ENCODE measurements around the gene PAK1IP1. TPM values are rescaled to one million over a fixed set of nuclear protein-coding genes. Genes with fewer than 3 reads are reported as not detected.

Gene PAK1IP1
- total and polyA plus RNA-seq, 2 donors (not counting 3 experiments of a cell fraction or from before 2014, with no cell fraction given): 10.6 to 20.6 TPM

DNA sequence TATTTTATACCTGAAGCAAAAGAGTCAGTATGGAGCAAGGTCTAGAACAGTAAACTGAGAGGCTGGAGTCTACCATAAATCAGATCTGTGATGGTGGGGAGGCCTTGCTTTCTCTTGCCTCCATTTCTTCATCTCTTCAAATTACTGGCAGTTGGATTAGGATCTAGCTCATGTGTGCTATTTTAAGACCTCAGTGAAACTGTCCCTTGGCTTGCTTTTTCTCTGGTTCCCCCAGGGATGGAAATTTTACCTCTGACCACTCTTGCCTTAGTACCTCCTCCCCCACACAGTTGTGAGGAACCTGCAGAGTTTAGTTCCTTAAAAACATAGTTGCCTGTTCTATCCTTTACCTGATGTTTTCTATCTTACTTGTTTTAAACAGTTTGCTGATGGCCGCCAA lies 61.3 kb downstream of the PAK1IP1 start:
- dilution Hi-C loops (cut with MboI; ENCODE audit: extremely low pct_ligation_motif_present, low sequenced_read_pairs): no loop called here
- no peaks in the 10 kb centered on the region for H3K27me3 ChIP-seq (ENCODE audit: control insufficient read depth in 2 of 2, insufficient read depth in 2 of 2, low read length in 2 of 2)
- POLR2A ChIA-PET: no interaction called here
- peaks cover 10% of the 10 kb centered on the region for H3K79me2 ChIP-seq (ENCODE audit: control insufficient read depth, insufficient read depth, low read length)
- CTCF ChIA-PET: no interaction called here
- H3K4me2 ChIP-seq (ENCODE audit: insufficient read depth, low read length): no peak overlapping the region
- H4K20me1 ChIP-seq (replicated peaks; ENCODE audit: control insufficient read depth, extremely low read depth, insufficient read depth, low read length): no peaks in the 10 kb centered on the region
- H3K36me3 ChIP-seq (ENCODE audit: control insufficient read depth in 2 of 2, extremely low read depth in 1 of 2, insufficient read depth in 2 of 2, low read length in 2 of 2): no peaks in the 10 kb centered on the region
- H3K9me1 ChIP-seq (replicated peaks; ENCODE audit: control insufficient read depth, extremely low read depth, insufficient read depth, low read length): no peaks in the 10 kb centered on the region
- H2AFZ ChIP-seq (ENCODE audit: low read depth, low read length): no peak overlapping the region
- H3K27ac ChIP-seq (ENCODE audit: insufficient read depth, low read depth, low read length): no peak overlapping the region
- intact Hi-C loops (cut with micrococcal nuclease): no loop called here
- no peak overlapping the region for H3K9ac ChIP-seq (replicated peaks; ENCODE audit: extremely low read depth, insufficient read depth, low read length)
- H3K9me3 ChIP-seq (replicated peaks; ENCODE audit: control insufficient read depth, insufficient read depth, low read length): no peaks in the 10 kb centered on the region
- peaks cover 15% of the 10 kb centered on the region for H3K4me1 ChIP-seq (ENCODE audit: control insufficient read depth, extremely low read depth, insufficient read depth, low read length)
- TF ChIP-seq POLR2AphosphoS5 (IDR thresholded peaks at IDR 0.05; ENCODE audit: insufficient read depth, low read depth, low read length): no peak
- TF ChIP-seq, protein P1, sequence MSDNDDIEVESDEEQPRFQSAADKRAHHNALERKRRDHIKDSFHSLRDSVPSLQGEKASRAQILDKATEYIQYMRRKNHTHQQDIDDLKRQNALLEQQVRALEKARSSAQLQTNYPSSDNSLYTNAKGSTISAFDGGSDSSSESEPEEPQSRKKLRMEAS (IDR thresholded peaks at IDR 0.05; ENCODE audit: insufficient read depth, insufficient read length): no peak
- no peak for TF ChIP-seq EZH2 (IDR thresholded peaks at IDR 0.05; ENCODE audit: borderline replicate concordance, low read depth, low read length, severe bottlenecking)
- TF ChIP-seq FOS (IDR thresholded peaks at IDR 0.05; ENCODE audit: borderline replicate concordance, insufficient read depth, low read length): no peak
- TF ChIP-seq MYC (IDR thresholded peaks at IDR 0.05; ENCODE audit: low read depth, low read length): no peak
- no peak for TF ChIP-seq JUN (IDR thresholded peaks at IDR 0.05; ENCODE audit: borderline replicate concordance, insufficient read depth, insufficient read length, low read depth)
- TF ChIP-seq GATA2 (IDR thresholded peaks at IDR 0.05; ENCODE audit: insufficient read depth, insufficient read length, low read depth, low read length): no peak
- TF ChIP-seq POLR2A (IDR thresholded peaks at IDR 0.05; ENCODE audit: low read depth, low read length): no peak
- H3K4me3 ChIP-seq (replicated peaks in 1 of 3; ENCODE audit: insufficient read depth in 1 of 3, low read depth in 1 of 3, low read length in 3 of 3): no peak overlapping the region
- no TSS peak for BruUV-seq (replicated peaks)
- no peak for DNase-seq (ENCODE audit: low read depth, low spot score)
- no peak for FAIRE-seq

Small RNAs within 50 kb of the gene (small RNA-seq; reads per million reads assigned to genes)
- gene RF00019 (ENCODE audit: insufficient read depth, insufficient read length, low read depth, low replicate concordance): not detected
- not detected for gene RNA5SP203 (ENCODE audit: insufficient read depth, insufficient read length, low read depth, low replicate concordance)

Other genes with a start within 250 kb of the PAK1IP1 start
- gene GCNT2, start 173.6 kb upstream of the PAK1IP1 start, total RNA-seq: 10.9 and 11.4 TPM in 2 replicates
- 2.9 and 3.8 TPM in 2 replicates for gene GCNT2, start 173.6 kb upstream of the PAK1IP1 start, polyA plus RNA-seq
- not detected in 2 replicates for gene C6orf52, start 356 bp upstream of the PAK1IP1 start, total RNA-seq
- gene C6orf52, start 356 bp upstream of the PAK1IP1 start, polyA plus RNA-seq: 0.27 and 0.54 TPM in 2 replicates
- 68.0 and 89.3 TPM in 2 replicates for gene TMEM14C, start 28.1 kb downstream of the PAK1IP1 start, total RNA-seq
- gene TMEM14C, start 28.1 kb downstream of the PAK1IP1 start, polyA plus RNA-seq: 137 and 146 TPM in 2 replicates
- gene TMEM14B, start 52.8 kb downstream of the PAK1IP1 start, total RNA-seq: 54.6 and 58.2 TPM in 2 replicates
- 56.9 and 73.1 TPM in 2 replicates for gene TMEM14B, start 52.8 kb downstream of the PAK1IP1 start, polyA plus RNA-seq
- not detected in 2 replicates for gene MAK, start 143.6 kb downstream of the PAK1IP1 start, total RNA-seq
- gene MAK, start 143.6 kb downstream of the PAK1IP1 start, polyA plus RNA-seq: not detected in 2 replicates
- not detected in 2 replicates for gene GCM2, start 187.1 kb downstream of the PAK1IP1 start, total RNA-seq
- not detected in 2 replicates for gene GCM2, start 187.1 kb downstream of the PAK1IP1 start, polyA plus RNA-seq
- not detected in 2 replicates for gene SYCP2L, start 192.1 kb downstream of the PAK1IP1 start, total RNA-seq
- gene SYCP2L, start 192.1 kb downstream of the PAK1IP1 start, polyA plus RNA-seq: not detected in 2 replicates

Measured in endothelial cell of umbilical vein (primary cell).